Erythroblast (primary cell): ENCODE results near the gene PBLD.

Source experiments
- GATA1 ChIP-seq: IDR thresholded peaks from 2 replicates; pipeline ENCODE4 v1.6.1; 2011; ENCODE audit warnings: low read depth, mild to moderate bottlenecking, control low read depth, low read length, moderate library complexity
- POLR2A ChIP-seq: IDR thresholded peaks from 2 replicates; pipeline ENCODE4 v1.6.1; 2011; ENCODE audit warnings: mild to moderate bottlenecking, low read length

DNA sequence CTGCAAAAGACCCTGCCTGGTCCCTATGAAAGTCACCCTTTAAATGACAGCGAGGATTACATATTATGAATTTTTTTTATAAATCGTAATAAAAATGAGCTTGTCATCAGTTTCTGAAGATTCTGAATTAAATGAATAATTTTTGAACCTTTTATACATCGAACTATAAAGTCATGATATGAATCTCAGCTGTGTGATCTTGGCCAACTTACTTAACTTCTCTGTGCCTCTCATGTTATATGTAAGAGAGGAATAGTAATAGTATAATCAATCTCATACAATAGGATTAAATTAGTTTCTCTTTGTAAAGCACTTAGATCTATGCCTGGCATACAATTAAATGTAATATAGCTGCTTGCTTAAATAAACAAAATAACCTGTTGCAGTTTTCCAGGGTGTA is 95.6 kb downstream of the PBLD start:
- TF ChIP-seq POLR2A (no peak), GATA1 (no peak)
